HG03175 (cell line): ENCODE results near the gene CDRT4.

Experiments used
- ATAC-seq: cut with Tn5 transposase; IDR thresholded peaks from one replicate; pipeline ENCODE4 v1.9.1; 2021; ENCODE audit warnings: mild to moderate bottlenecking, moderate library complexity; ENCODE audit not compliant: unreplicated experiment

The CDRT4 gene

DNA sequence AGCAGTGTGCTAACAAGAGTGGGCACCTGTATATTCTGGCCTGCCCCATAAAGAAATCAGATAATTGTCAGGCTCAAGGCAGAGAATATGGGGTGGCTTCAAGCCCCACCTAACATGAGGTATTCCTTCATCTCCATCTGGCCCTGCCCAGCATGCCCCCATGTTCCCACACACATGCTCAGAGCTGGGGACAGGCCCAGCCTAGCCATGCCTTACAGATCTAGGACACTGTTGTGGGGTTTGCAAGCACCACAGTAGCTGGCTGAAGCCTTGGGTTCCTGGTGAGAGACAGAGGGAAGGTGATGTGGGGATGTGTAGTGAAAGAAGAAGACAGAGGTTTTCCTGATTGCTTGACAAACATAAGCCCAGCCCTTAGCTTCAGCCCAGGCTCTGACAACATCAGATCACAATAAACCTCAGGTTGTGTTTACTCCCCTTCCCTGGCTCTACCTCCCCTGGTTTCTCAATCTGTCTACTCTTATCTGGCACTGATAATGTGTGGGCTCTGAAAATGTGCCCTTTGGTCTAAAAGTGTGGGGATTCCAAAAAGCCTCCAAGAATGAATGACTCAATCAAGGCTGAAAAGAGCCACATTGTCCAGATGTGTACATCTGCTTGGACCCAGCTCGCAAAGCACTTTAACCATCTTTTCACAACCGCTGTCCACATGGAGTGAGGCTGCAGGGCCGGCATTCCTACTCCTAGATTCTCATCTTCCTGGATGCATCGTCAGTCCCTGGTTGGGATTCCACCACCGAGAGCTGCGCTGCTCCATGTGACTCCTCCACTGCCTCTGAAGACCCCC, 34.4 kb downstream of the CDRT4 start:
- ATAC-seq, result no peak

DNA sequence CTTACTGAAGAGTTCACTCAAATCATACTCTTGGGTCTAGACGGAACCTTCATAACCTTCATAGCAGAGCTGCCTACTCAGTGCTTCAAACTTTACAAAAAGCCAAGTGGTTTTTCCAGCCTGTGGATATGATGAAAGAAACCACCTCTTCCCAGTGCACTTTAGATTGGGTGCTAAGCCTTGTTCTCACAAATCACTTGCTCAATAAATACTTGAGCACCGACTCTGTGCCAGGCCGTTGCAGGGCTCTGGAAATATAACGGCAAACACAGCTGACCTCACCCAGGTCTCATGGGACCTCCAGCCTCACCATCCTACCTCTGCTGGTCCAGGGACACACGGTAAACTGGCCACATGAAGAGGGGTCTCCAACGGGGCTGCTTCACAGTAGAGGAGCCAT, 35.7 kb downstream of the CDRT4 start:
- ATAC-seq, result no peak

DNA sequence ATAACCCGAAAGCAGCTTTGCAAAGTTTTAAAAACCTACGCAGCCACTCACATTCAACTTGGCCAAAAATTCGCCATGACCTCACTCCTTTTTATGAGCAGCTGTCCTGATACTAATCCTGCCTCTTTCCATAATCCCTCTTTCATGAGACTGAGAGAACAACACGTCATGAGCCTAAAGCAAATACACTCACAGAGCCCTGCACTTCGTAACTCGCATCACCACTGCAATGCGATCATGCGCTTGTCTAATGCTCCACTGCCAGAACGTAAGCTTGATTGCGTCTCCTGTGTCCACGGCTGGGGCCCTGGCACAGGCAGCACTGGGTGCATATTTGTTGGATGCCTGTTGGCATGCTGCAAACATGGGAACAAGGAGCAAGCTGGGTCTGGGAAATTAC, 36.2 kb downstream of the CDRT4 start:
- ATAC-seq, result no peak

DNA sequence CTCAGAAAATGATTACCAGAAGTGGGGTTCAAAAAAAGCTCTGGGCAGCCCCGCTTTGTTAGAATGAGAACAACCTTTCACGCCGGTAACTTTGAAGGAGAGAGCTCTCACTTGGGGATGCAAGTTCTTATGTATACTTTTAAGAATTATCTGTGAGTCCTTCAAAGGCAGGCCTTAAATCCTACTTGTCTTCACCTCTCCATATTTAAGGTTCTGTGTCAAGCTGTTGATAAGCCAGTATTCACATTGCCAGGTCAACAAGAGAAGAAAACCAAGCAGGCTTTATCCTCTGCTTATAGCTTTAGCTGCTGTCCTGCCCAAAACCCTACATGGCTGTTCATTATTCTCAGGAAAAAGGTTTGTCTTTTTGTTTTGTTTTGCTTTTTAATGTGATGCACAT, 42.9 kb downstream of the CDRT4 start:
- no peak for ATAC-seq

DNA sequence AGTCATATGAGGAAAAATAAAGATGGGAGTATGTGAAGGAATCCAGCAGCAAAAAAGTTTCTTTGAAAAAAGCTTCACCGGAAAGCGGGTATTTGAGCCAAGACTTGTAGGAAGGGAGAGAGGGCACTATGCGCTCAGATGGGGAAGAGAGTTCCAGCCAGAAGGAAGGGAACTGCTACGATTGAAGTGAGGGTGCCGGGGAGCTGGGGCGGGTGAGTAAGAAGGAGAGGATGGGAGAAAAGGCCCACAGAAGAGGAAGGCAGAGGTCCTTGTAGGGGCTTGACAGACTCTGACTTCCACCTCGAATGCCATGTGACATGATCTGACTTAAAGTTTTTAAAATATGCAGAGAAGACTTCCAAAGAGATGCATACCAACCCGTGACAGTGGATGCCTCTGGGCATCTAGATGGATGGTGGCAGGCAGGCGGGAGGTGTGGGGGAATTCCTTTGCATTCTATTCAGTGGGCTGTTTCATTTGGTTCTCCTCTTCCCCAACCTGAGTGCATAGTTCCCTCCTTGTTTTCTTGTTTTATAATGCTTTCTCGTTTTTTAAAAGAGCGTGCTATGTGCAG, 44.9 kb downstream of the CDRT4 start:
- no peak for ATAC-seq

DNA sequence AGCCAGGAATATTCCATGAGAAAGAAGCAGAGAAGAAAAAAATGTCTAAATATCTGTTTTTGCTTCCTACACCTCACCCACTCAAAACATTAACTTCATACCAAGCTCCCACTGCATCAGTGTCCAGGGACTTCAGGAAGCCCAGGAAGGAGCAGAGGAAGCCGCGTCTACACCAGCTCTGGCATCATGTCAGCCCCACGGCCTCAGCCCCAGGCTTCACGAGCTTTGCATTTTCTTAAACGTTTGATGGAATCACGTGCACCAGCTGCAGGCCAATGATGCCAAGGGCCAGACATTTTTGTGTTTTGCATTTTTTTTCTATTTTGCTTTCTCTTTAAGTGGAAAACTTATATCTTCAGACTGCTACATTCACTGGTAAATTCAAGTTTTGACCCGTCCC, 48.6 kb downstream of the CDRT4 start:
- ATAC-seq, result no peak

DNA sequence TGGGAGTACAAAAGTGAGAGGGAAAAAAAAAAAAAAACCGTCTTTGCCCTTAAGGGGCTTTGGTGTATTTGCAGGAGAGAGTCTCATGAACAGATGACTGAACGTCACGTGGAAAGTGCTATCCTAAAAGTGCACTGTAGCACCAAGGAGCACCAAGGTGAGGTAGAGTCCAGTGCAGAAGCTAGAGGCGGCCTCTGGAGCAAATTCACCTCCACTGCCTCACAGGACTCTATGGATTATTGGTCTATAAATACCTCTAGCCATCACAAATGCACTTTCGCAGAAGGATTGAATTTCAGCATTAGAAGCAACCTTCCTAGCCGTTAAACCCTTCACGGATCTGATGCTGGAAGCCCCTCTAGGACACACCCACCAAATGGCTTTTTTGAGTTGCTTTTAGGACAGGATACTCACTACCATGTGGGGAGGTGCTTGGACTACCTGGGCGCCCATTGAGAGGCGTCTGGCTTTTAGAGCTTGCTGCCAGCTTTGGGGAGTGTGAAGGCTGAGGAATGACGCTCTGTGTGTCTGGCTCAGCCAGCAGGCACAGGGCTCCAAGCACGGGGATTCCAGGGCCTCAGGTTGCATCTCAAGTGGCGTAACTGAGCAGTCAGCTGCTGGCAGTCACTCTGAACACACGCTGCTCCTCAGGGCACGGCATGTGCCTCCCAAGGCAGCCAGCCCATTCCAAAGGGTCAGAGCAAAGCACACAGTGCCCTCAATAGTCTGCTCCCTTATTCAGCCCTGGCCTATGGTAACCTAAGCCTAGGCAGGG, 52.7 kb downstream of the CDRT4 start:
- no peak for ATAC-seq

DNA sequence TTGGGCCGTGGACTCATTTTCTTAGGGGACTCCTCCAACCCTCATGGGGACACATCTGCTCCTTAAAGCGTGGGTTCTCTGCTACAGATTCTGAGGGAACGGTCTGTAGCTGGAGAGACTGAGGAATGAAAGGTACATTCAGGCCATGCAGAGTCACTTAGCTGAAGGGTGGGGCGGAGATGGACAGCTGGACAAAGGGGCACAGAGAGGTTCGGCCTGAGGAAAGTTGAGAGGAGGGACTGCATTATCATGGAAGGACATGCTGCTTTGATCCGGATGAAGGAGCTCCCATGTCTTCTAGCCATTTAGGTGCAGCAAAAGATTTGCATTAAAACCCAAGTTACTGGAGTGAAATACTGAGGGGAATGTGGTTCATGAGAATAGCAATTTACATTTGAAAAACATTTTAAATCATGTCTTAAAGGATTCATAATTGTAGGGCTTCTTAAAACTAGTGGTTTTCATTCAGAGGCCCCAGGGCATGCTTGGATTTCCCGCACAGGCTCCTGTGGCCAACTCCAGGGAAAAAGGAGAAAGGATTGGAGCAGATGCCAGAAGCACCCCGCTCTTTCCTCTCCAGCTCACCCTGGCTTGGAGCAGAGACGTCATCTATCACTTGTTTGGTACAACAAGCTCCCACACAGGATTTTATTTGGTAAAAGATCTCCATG, 54.2 kb downstream of the CDRT4 start:
- ATAC-seq, result no peak

DNA sequence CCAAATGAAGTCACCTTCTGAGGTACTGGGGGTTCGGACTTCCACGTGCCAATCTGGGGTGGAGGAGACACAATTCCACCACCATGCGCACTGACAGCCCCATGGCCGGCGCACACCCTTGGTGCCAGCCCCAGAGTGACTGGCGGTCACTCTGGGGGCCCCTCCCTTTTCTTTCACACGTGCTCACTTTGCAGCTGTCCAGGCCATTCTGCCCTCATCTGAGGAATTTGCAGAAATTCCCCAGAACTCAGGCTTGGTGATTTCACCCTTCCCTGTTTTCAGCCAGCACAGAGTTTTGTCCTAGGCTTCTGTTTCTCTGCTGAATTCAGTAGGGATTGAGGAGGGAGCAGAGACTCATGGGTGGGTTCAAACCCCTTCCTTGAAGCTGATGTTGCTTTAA, 54.8 kb downstream of the CDRT4 start:
- ATAC-seq, result no peak

DNA sequence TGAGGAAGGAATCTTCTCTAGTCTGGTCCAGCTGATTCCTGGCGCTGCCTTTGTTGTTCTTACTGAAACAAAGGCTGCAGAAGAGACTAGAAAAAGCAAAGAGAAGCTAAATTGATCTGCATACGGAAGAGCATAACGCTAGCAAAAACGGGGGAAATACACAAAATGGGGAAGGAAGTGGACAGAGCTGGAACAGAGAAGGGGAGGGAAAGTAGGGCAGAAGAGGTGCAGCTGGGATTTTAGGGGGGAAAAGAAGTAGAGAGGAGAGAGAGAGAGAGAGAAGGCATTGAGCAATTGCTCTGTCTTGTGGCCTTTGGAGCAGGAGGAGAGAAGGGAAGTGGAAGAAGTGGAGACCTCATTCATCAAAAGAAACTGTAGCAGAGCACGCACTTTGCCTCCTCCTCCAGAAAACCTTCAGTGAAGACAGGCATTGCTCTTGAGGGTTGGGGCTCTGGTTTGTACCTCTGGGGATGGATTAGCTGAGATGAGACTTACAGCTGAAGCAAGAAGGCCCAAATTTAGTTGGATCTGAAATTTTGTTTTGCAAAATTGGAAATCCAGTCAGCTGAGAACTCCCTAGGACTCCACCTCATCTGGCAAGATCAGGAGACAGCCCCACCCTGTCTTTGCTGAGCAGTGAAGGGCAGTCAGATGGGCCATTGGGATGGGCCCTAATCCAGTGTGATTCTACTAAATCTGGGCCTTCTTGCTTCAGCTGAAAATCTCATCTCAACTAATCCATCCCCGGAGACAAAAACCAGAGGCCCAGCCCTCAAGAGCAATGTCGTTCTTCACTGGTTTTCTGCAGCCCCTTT, 55.8 kb downstream of the CDRT4 start:
- no peak for ATAC-seq

DNA sequence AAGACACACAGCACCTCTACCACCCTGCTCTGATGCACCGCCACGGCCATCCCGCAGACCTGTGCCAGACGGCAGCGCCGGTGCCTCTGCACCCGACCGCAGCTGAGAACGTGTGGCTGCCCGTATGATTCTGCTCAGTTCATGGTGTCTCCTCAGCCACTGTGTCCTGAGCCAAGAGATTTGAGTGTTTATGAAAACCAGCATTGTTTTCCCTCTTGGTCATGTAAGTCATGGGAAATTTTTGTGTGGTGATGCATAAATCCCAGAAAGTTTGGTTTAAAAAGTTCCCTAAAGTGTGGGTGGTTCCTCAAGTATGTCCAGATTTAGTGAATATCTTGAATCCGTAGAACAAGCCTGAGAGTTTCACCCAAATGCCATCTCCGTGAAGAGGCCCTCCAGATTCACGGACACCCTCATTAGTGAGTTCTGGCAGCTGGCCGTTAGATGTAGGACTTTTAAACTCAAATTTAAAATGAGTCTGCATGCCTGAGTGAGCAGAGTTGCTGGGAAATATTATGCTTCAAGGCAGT, 57.6 kb downstream of the CDRT4 start:
- no peak for ATAC-seq

DNA sequence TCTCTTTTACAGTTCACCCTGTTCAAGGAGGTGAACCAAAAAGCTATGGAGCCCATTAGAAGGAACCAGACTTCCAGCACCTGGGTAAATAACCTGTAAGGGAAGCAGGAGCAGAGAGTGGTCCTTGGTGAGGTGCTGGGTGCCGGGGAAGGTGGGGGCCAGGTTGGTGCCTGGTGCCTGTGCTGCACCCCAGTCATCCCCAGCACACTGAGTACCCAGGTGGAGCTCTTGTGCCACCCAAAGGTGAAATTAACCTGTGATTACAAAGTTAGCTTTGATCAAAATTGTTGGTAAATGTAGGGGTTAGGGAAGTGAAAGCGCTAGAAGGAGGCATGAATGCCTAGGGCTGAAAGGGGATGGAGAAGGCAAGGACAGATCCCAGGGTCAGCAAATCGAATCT, 58.6 kb downstream of the CDRT4 start:
- ATAC-seq, result no peak

DNA sequence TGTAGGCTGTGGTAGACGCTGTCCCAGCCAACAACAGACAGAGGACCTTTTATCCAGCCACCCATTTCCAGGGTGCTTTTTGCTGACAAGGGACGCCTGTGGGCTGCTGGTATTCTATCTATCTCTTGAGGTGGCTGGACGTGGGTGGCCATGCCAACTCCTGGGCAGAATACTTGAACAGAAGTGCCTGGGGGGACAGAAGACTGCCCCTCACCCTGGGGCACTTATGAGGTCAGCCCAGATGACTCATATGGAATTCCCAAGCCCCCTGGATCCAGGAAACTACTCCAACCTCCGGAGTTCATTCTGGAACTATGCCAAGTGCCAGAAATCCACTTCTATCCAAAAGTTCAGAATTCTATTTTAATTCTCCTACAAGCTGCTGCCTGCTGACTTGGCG, 61.3 kb downstream of the CDRT4 start:
- ATAC-seq, result no peak

DNA sequence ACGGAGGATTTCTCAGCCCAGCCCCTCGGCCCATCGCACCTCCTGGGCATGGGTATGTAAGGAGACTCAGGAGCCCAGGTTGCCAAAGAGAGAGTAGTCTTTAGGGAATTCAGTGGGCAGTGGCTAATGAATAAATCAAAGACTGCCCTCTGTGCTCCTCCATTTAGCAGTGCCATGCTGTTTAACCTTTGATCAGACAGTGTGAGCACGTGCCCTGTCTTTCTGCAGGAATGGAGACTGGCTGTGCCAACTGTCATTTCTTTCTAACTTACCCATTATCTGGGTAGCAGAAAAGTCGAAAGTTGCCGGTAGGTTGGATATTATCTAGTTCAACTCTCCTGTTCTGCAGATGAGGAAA, 62.4 kb downstream of the CDRT4 start:
- no peak for ATAC-seq

DNA sequence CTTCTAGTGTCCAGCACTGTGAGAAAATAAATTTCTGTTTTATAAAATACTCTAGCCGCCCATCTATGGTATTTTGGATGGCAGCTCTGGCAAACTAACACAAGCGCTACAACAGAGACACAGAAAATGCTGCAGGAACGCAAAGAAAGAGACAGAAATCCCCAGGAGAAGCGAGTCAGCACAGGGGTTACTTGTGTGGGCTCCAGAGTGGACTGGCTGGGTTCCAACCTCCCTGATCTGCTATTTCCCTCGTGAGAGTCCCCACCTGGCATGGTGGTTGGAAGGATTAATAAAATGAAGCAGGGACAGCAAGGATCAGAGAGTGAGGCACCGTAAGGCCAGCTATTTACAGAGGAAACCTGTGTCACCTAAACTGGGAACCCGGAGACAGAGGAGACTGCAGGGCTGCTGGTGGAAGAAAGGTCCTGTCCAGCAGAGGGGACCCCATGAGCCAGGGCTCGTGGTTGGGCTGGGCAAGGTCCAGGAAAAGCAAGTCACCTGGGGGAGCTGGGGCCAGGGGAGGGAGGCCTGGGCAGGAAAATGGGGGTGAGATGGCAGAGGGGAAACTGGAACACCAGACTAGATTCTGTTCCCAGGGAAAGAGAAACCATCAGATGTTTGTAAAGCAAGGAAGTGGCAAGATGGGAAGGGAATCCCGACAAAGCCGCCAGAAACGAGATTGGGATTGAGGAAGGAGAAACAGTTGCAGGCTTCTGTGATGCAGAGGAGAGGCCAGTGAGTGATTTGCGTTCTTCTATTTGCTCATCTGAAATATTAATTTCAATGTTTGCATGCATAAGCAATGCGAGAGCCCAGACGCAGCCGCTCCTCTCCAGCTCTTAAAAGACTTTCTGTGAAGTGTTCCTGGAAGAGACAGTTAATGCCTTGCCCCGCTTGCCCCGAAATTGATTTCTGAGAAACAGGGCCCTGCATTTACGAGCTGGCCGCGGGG, 63.0 kb downstream of the CDRT4 start:
- no peak for ATAC-seq

DNA sequence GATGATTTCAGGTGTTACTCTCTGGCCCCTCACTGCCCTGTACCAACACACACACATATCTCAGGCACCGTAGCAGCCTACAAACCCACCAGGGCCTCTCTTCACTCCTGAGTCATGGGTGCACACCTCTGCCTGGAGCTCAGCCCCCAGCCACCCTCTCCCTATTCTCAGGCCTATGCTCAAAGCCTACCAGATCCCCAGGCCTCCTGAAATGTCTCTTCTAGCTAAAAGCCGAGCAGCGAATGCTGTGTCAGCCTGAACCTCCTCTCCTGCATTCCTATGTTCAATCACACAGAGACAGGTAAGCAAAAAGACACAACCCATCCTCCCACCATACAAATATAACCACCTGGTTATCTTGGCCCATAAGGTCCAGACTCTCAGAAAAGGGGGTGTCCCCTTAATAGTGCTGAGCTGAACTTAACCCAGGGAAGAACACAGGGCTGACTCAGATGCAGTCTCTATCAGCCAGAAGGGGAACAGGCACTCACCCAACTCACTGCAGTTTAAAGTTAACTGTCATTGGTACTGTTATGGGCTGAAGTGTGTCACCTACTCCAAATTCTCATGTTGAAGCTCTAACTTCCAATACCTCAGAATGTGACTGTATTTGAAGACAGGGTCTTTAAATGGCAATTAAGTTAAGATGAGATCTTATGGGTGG, 64.0 kb downstream of the CDRT4 start:
- ATAC-seq, result no peak

DNA sequence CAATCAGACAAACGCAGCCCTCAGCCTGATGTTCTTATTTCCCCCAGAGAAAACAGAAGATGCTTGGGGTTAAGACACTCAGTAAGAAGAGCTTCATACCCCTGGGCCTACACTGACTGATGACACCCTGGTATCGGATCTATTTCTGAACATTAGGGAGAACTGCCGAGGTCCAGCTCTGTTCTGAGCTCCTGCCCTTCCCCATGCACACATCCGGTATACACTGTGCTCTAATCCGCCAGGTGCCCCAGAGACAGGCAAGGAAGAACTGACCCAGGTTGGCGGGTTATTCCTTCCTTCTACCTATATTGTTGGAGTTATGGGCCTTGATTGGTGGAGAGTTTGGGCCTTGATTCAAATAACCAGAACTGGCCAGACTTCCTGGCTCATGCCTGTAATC, 68.0 kb downstream of the CDRT4 start:
- ATAC-seq, result no peak

DNA sequence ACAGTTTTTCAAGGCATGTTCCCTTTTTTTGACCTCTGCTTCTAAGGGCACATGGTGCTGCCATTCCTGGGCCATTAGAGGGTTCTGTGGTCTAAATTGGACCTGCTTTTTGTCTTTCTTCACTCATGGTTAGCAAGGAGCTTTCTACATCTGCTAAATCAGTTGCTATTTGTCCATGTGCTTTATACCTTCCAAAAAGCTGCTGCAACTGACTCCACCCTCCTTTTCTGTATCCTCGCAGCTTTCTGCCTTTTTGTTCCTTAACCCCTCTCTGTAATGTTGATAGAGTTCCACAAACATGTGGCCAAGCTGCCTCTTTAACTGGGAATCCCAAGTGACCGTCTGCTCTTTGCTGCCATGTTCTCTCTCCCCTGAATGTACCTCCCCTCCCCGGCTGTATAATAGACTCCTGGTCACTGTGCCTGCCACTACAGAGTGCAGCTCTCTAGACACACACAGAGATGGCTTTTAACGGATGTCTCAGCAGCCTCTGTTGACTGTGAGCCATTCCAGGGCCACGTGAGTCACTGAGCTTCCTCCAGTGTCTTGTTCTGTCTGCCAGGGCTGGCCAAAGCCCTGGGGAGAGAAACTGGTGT, 68.6 kb downstream of the CDRT4 start:
- no peak for ATAC-seq

DNA sequence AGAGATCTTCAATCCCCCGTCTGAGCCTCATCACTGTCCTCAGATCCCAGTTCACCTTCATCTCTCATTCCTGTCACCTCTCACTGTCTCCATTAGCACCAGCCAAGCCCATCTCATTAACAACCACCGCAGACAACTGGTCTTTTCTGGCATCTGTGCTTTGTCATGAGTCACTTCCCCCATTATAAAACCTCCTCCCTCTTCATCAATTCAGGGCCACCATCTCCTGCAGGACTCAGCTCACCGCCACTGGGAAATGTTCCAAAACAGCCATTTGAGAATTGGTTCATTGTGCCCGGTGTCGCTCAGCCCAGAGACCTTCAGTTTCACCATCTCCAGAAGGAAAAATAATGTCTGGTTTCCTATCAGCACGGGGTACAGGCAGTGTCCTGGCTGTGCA, 69.1 kb downstream of the CDRT4 start:
- no peak for ATAC-seq
